Erythroblast (primary cell): ENCODE results near the gene SUSD1.

Source experiments
- DNase-seq, 2 experiments: peaks; one replicate each; lab custom pipeline; 2025; lab: John Stamatoyannopoulos, UW
- GATA1 ChIP-seq: IDR thresholded peaks from 2 replicates; pipeline ENCODE4 v1.6.1; 2011; ENCODE audit warnings: low read depth, mild to moderate bottlenecking, control low read depth, low read length, moderate library complexity
- POLR2A ChIP-seq: IDR thresholded peaks from 2 replicates; pipeline ENCODE4 v1.6.1; 2011; ENCODE audit warnings: mild to moderate bottlenecking, low read length

The SUSD1 gene

DNA sequence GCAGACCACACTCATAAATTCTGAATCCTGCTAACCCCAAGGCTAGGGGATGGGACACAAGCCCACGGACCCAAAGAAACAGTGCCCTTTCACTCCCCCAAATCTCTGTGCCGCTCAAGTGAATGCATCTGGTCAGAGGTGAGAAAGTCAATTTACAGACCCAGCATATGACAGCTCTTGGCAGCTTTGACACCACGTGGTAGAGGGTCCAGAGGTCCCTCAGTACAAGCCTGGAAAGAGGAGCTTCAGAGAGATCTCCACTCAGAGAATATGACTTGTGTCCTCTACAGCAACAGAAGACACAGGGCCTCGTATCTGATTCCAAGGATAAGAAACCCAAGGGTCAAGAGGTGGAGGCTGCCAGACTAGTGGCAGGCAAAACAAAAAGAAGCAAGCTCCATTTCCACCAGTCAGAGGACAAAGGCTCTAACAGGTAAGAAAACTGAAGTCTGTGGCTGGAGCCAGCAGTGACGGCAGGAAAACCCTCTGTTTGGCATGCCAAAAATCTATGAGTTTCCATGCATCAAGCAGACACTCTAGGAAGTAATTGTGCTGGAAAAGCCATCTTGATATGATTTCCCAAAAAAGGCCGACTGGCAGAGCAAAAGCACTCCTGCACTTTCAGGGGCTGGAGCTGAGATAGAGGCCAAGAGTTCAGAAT, 139.8 kb downstream of the SUSD1 start:
- DNase-seq = no peak
- no peak for TF ChIP-seq GATA1

DNA sequence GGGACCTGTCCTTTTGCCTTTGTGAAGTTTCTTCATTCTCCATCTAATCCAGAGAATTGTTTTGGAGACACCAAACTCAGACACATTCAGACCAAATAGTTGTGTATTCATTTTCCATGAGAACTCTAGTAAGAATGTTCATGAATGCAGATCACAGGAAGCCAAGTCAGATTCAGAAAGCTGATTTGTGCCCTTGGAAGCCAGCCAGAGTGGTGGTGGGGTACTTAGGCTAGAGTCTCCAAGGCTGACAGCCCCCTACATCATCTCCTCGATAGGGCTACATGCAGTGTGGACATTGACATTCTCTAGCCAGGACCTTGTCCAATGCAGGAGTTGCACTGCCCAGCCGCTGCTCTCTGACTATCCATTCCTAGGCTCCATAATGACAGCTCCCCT, 140.9 kb downstream of the SUSD1 start:
- no peak for TF ChIP-seq GATA1
- TF ChIP-seq POLR2A = no peak
- DNase-seq = no peak

DNA sequence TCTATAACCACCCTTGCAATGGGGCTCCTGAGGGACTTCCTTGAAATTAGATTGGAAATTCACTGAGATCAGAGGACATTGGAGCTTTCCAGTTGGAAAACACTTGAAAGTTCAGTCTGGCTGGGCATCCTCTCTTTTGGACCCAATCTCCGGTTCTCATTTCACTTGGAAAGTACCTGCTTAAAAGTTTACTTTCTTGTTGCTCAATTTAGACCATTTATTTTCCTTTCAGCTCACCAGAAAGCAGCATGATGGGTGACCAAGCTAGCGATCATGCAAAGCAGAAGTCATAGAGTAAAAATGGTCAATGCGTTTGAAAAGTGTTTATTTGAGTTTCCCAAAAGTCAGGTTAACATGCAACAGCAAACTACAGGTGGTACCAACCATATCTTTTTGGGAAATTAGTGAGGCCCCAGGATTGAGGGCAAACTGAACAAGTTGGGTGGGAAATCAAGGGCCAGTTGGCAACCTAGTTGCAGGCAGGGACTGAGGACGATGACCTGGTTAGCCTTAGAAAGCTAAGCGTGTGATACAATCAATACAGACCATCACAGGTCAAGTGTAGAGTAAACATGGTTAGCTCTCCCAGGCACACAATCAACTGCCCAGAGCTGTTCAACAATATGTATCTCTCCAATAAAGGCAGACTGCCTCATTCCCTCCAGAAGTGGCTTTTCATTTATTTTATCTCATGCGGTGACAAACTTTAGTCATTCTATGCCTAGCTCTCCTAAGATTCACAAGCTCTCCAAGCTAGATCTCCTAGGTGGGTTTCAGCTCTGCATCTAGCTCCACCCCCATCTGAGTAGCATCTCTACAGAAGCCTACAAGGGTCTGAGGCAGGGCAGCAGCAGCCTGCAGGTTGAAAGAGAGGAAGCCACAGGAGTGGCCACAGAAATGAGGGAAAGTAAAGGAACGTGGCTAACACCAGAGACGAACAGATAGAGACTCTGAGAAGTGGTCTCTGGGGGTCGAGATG, 141.6 kb downstream of the SUSD1 start:
- TF ChIP-seq POLR2A (no peak), GATA1 (no peak)
- DNase-seq = no peak

DNA sequence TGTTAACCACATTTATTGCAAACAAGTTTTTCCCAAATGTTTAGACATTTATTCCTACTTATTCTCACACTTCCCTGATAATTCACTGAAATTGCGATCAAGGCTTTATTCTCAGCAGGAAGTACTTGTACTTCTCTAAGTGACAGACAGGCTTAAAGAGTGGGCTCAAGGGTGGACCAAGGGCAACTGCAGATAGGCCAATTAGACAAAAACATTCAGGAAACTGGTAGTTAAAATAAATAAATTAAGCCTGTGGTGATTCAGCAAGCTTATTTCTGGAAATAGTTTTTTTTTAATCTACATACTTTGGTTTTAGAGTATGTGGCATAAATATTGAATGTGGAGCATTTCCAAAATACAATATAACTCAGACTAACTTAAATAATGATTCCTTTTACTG, 142.4 kb downstream of the SUSD1 start:
- DNase-seq = no peak
- no peak for TF ChIP-seq POLR2A
- TF ChIP-seq GATA1 = no peak

DNA sequence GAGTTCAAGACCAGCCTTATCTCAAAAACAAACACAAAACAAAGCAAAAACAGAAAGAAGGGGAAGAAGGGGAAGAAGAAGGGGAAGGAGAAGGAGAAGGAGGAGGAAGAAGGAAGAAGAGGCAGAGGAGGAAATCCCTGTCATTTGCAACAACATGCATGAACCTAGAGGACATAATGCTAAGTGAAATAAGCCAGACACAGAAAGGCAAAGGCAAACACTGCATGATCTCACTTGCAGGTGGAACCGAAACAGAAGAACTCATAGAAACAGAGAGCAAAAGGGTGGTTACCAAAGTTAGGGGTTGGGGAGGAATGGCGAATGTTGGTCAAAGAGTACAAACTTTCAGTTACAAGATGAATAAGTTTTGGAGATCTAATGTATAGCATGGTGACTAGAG, 143.1 kb downstream of the SUSD1 start:
- TF ChIP-seq POLR2A (no peak), GATA1 (no peak)
- no peak for DNase-seq

DNA sequence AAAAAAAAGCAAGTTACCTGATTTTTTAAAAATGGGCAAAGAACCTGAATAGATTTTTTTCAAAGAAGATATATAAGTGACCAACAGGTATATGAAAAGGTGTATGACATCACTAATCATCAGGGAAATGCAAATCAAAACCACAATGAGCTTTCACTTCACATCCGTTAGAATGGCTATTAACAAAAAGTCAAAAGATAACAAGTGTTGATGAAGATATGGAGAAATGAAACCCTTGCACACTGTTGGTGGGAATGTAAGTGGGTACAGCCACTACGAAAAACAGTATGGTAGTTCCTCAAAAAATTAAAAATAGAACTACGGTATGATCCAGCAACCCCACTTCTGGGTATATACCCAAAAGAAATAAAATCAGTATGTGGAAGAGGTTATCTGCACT, 143.7 kb downstream of the SUSD1 start:
- TF ChIP-seq POLR2A (no peak), GATA1 (no peak)
- DNase-seq = no peak

DNA sequence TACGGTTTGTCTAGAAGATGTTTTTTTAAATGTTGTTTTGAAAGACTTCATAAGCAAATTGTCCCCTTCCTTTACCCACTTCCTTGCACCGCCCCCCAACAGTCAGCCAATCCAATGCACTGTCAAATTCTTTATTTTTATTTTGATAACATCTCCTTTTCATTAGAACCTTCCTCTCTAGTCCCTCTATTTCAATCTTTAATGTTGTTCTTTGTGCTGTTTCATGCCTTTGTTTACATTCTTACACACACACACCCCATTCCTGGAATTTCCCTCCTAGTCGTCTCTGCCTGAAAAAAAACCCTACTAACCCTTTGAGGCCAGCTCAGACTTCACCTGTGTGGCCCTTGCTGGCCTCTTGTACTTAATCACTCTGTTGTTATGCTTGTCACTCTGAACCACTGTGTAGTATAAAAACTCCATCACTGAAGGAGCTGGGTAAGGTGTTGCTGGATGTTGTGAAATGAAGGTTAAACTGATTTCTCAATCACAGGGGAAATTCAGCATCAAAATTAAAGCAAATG, 145.1 kb downstream of the SUSD1 start:
- TF ChIP-seq POLR2A (no peak), GATA1 (no peak)
- no peak for DNase-seq

DNA sequence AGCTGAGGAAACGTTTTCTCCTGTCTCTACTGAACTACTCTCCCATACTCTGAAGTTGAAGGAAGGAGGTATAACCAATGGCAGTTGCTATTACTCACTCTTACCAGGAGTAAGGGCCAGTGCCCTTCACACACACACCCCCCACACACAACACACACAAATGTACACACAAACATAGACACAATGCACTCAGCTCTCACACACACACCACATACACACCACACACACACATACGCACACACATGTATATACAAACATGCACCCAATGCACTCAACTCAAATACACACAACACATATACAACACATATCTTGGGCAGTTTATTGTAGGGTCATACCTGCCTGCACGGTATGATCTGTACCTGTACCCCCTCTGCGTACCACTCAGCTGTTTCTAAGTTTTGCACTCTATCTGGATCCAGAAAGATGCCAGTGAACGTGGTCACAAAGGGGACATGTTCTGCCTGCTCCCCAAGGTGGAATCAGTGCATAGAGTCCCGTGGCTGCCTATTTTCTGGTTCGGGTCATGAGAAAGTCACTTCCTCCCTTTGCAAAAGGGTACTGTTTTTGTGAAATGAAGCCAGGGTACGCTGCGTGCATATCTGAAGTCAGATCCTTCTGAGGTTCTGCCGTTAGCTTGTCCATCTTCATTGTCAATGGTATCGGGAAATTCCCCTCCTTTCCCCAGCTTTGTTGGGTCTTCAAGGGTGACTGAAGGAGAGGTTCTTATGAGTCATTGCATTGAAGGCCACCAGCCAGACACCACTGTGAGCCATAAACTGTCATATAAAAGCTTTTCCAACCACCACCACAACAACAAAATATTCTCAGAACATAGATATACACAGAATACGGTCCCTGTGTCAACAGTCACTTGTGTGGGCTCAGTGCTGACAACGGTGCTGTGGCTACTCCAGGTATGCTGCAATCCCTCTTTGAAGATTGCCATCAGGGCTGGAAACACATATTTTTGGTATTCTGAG, 146.6 kb downstream of the SUSD1 start:
- no peak for DNase-seq
- TF ChIP-seq GATA1 (no peak), POLR2A (no peak)

DNA sequence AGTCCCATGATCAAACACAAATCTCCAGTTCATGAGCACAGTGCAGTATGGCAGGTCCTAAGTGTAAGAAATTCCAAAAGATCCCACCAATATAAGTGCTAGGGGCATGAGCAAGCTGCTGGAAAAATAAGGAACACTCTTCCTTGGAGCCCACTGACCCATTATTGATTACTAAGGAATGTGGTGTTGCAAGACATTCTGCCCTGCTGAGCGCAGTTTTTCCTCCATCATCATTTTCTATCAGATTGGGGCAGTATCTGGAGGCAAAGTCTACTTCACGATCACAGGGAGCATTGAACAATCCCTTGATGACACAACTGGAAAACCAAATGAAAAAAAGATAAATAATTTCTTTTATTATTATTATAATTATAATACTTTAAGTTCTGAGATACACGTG, 149.2 kb downstream of the SUSD1 start:
- TF ChIP-seq GATA1 (no peak), POLR2A (no peak)
- no peak for DNase-seq

DNA sequence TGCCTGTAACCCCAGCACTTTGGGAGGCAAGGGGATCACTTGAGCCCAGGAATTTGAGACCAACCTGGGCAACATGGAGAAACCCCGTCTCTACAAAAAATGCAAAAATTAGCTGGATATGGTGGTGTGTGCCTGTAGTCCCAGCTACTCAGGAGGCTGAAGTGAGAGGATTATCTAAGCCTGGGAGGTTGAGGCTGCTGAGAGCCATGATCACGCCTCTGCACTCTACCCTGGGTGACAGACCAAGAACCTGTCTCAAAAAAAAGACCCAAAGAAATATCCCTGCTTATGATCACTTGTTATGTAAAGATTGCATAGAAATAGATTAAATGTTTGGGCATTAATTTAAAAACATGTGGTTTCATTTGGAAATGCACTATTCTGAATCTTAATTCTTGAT, 153.4 kb downstream of the SUSD1 start:
- no peak for TF ChIP-seq GATA1
- TF ChIP-seq POLR2A = no peak
- DNase-seq = no peak

DNA sequence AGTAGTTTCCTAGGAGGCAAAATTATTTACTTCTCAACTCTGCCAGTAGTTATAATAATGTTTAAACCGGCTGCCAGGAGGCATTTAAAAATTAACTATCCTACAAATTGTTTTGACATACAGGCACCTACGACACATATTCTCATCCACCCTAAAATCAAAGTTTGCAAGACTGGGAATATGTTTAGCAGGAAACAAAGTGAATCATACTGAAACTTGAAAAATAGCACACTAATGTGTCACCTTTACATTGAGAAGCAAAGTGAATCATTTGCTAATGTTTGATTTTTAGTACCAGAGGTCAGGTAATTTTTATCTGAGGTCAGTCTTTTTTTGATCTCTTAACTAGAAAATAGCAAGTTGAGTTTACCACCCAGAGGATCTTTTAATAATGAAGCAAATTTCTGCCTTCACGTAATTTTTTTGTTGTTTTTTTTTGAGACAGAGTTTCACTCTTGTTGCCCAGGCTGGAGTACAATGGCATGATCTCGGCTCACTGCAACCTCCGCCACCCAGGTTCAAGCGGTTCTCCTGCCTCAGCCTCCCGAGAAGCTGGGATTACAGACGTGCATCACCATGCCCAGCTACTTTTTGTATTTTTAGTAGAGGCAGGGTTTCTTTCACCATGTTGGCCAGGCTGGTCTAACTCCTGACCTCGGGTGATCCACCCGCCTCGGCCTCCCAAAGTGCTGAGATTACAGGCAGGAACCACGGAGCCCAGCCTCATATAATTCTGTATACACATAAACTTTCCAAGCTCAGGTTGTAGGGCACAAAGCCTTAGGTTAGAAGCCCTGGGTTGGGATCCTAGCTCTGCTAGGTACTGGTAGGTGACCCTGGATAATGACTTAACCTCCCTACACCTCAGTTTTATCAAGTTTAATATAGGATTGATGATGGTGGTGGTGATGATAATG, 154.2 kb downstream of the SUSD1 start:
- TF ChIP-seq POLR2A = no peak
- TF ChIP-seq GATA1 = no peak

DNA sequence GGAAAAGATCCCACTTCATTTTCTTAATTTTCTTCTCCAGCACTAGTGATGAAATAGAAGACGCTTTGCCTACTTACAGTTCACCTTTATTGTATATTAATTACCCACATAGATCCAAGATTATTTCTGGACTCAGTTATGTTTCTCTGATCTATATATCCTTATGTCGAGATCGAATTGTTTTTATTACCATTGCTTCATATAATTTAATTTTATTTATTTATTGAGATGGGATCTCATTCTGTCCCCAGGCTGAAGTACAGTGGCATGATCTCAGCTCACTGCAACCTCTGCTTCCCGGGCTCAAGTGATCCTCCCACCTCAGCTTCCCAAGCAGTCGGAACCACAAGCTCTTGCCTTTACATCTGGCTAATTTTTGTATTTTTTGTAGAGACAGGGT, 157.2 kb downstream of the SUSD1 start:
- TF ChIP-seq POLR2A (no peak), GATA1 (no peak)
- DNase-seq = no peak

More for the DNA sequence above, 154.2 kb downstream of the SUSD1 start:
- no peak for DNase-seq

DNA sequence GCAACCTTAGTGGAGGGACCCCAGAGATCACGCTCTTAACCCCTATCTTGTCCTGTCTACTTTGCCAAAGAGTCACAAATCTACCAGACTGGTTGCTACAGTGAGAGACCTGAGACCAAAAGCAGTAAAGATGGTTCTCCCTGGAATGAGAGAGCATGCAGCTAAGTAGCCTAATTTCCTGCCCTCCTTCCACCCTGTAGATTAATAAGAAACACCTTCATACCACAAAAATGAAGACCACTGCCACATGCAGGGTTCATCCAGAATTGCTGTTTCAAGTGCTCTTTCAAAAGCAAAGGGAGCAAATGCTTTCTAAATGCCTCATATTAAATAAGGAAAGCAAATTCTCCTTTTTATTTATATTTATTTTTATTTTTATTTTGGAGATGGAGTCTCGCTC, 159.4 kb downstream of the SUSD1 start:
- TF ChIP-seq GATA1 = no peak
- no peak for TF ChIP-seq POLR2A
- DNase-seq = no peak
